ENCODE data around the gene IL3.

DNA sequence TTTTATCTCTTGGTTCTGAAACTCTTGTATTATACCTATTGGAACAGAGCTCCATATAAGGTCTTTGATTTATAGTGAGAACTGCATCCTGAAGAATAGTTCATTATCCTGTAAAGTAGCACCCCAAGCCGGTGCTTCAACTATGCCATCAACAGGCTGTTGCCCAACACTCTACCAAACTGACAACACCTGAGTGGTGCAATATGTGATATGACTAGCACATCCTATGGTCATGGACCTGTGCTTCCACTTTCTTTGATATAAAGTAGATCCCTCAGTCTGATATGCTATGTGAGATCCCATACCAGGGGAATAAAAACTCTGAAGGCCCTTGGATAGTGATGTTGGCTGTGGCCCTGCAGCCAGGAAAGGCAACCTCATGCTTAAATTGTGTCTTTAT, 28.9 kb downstream of the IL3 start:
- TF ChIP-seq, protein P1, sequence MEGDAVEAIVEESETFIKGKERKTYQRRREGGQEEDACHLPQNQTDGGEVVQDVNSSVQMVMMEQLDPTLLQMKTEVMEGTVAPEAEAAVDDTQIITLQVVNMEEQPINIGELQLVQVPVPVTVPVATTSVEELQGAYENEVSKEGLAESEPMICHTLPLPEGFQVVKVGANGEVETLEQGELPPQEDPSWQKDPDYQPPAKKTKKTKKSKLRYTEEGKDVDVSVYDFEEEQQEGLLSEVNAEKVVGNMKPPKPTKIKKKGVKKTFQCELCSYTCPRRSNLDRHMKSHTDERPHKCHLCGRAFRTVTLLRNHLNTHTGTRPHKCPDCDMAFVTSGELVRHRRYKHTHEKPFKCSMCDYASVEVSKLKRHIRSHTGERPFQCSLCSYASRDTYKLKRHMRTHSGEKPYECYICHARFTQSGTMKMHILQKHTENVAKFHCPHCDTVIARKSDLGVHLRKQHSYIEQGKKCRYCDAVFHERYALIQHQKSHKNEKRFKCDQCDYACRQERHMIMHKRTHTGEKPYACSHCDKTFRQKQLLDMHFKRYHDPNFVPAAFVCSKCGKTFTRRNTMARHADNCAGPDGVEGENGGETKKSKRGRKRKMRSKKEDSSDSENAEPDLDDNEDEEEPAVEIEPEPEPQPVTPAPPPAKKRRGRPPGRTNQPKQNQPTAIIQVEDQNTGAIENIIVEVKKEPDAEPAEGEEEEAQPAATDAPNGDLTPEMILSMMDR (IDR thresholded peaks at IDR 0.05; ENCODE audit: insufficient read depth, low read length) = no peak
- TF ChIP-seq POLR2AphosphoS5 (IDR thresholded peaks at IDR 0.05; ENCODE audit: low read depth) = no peak
